Head of caudate nucleus (tissue), 42 donors: ENCODE data around the gene ERGIC3.

ENCODE experiments used
- DNase-seq, 42 donors: peaks; one replicate each; pipeline versions ENCODE4 v3.0.0 to v3.0.0-alpha.2; 2020 to 2021; ENCODE audit warnings: mixed read lengths in 7 of 42
- intact Hi-C: fragments of 100-400 bp; cut with DNase I; formaldehyde crosslinking; loops from one replicate; pipeline ENCODE4 v1.15.0; 2022

The ERGIC3 gene

GRCh38 chr20:35583636-35584560 lies 42.0 kb downstream of the ERGIC3 start:
- intact Hi-C loops: no loop called here
- no peak for DNase-seq

- DNase-seq: no peak
- intact Hi-C loops: no loop called here
Measured at GRCh38 chr20:35586751-35587425, 45.0 kb downstream of the ERGIC3 start.

- no peak for DNase-seq
- intact Hi-C loops: no loop called here
Measured at GRCh38 chr20:35587436-35587835, 45.6 kb downstream of the ERGIC3 start.

GRCh38 chr20:35588397-35588796 lies 46.5 kb downstream of the ERGIC3 start:
- DNase-seq: no peak
- intact Hi-C loops: no loop called here

GRCh38 chr20:35592339-35592974 lies 50.6 kb downstream of the ERGIC3 start:
- DNase-seq: no peak
- intact Hi-C loops: no loop called here

- DNase-seq: no peak
- intact Hi-C loops: no loop called here
Measured at GRCh38 chr20:35595456-35595855, 53.6 kb downstream of the ERGIC3 start.

GRCh38 chr20:35595901-35596300 lies 54.0 kb downstream of the ERGIC3 start:
- DNase-seq: no peak
- intact Hi-C loops: no loop called here

- intact Hi-C loops: no loop called here
Measured at GRCh38 chr20:35597186-35597585, 55.3 kb downstream of the ERGIC3 start.

GRCh38 chr20:35598476-35598875 lies 56.6 kb downstream of the ERGIC3 start:
- DNase-seq: peak in 9 of 42 donors; percentile 16 to 64 (median 32)
- intact Hi-C loops: no loop called here

More at GRCh38 chr20:35597186-35597585, 55.3 kb downstream of the ERGIC3 start:
- DNase-seq: no peak

- no peak for DNase-seq
- intact Hi-C loops: no loop called here
Measured at GRCh38 chr20:35598899-35599775, 57.3 kb downstream of the ERGIC3 start.

GRCh38 chr20:35599776-35600120 lies 57.9 kb downstream of the ERGIC3 start:
- DNase-seq: no peak
- intact Hi-C loops: no loop called here

- DNase-seq: no peak
- intact Hi-C loops: no loop called here
Measured at GRCh38 chr20:35600176-35600992, 58.5 kb downstream of the ERGIC3 start.

- DNase-seq: peak; percentile 24 to 90 (median 73)
- intact Hi-C loops: no loop called here
Measured at GRCh38 chr20:35600993-35601973, 59.4 kb downstream of the ERGIC3 start.

- no peak for DNase-seq
- intact Hi-C loops: no loop called here
Measured at GRCh38 chr20:35601990-35602389, 60.1 kb downstream of the ERGIC3 start.

GRCh38 chr20:35602851-35603495 lies 61.1 kb downstream of the ERGIC3 start:
- DNase-seq: no peak
- intact Hi-C loops: no loop called here

- no peak for DNase-seq
- intact Hi-C loops: no loop called here
Measured at GRCh38 chr20:35603695-35604448, 62.0 kb downstream of the ERGIC3 start.
